ENCODE results near the gene ELOVL6.
"Not testable (repeated sequence)": the region's sequence is repeated elsewhere in the genome, so short reads cannot be mapped to it uniquely, and the experiment has no call there.

ELOVL6 gene

GRCh38 chr4:110119880-110120279 is 78.5 kb downstream of the ELOVL6 start:
- no peak for DNase-seq

- no peak for DNase-seq
Observed at GRCh38 chr4:110119337-110119736, 79.1 kb downstream of the ELOVL6 start.

- no peak for DNase-seq
Observed at GRCh38 chr4:110112056-110112455, 86.4 kb downstream of the ELOVL6 start.

GRCh38 chr4:110109455-110109854 is 89.0 kb downstream of the ELOVL6 start:
- no peak for DNase-seq

DNA sequence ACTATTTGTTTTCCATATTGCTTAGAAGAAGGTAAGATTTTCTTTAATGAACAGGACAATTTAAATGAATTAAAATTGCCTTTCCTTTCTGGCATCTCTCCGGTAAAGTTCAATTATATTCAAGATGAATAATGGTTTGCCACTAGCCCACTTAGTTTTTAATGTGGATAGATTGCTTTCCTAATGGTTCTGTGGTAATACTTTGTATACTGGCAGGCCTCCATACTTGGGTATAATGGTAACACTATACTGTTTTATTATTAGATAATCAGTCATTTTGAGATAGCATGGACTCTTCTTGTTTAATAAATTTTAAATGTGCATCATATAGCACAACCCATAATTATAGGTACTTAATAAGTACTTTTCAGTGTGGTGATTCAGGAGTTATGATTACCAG is 89.5 kb downstream of the ELOVL6 start:
- no peak for DNase-seq

GRCh38 chr4:110108422-110108821 is 90.0 kb downstream of the ELOVL6 start:
- DNase-seq, result no peak

DNA sequence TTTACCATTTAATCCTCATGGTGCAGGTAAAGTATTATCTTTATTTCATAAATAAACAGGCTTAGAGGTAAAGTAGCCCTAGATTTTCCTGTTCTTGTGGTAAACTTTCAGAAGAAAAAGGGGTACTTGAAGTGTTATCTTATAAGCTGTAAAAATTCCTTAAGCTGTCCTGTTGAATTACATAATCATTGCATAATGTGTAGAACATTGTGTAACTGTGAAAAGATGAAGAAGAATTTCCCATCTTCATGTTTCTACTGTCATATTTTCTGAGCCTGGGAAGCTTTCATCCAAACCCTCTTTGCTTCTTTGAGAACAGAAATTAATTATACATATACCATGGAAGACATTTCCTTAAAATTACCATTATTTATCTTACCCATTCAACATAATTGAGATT is 90.5 kb downstream of the ELOVL6 start:
- DNase-seq, result no peak

GRCh38 chr4:110106931-110107296 is 91.5 kb downstream of the ELOVL6 start:
- no peak for DNase-seq

DNA sequence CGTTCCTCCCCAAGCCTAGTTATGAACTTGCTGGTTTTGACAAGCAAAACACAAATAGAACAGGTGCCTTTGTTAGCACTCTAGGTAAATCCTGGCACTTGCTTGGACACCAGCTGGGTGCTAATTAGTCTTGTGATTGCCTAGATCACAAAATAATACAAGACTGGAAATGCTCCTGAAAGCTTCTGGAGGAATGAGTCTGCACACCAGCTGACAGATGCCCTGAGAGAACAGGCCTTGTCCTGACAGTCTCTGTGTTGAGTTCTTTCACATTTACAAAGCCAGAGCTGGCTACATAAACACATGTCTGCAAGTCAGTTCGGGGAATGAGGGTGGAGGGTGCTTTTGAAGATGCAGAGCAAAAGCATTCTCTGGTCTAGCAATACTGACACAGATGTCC is 93.8 kb downstream of the ELOVL6 start:
- peak in 1 of 2 donors; percentile 34 for DNase-seq

DNA sequence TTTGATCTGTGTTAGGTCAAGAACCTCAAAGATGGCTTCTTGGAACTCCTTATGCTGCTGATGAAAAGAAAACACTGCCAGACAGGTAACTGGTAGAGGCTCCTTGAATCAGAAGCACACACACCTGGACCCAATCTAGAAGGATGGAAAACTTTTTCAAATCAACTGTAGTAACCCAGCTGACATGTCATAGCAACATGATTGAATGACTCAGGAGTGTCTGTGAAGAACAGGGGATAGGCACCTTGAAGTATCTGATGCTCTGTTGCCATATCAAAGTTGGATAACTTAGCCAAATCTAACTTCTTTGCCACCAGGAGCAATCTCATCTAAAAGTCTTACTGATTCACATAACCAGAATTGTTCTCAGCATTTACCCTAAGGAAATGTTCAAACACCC is 98.8 kb downstream of the ELOVL6 start:
- DNase-seq, result no peak

DNA sequence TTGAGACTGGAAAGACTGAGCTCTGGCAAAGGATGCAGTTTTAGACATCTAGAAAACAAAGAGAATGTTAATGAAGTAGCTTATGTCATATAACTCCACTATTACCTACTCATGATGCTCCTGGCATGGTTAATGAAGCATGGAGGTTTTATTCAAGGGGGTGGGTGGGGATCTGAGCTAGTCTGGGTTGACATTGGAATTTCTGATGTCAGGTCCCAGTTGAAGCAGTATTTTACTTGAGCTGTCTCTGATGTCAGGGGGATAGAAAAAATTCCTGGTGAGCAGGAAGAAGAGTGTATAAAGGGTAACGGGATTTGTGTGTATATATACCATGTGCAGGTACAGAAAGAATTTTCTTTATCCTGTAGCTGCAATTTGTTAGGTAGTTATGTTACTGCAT is 102.0 kb downstream of the ELOVL6 start:
- no peak for DNase-seq

DNA sequence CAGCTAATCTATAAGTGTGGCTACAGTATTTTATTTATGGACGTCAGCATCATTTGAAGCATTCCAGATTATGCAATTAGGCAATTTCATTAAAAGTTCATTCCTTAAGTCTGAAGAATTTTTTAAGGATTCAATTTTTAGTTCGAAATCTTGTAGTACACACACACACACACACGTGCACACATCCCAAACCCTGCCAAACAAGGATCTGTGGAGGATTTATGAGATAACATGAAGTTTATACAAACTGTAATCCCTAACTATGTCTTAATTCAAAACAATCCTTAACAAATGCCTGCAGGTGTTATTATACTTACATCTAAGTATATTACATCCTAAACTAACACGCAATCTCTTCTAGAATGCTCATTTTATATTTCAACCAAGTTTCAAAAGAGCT is 105.8 kb downstream of the ELOVL6 start:
- no peak for DNase-seq

GRCh38 chr4:110091434-110092140 is 106.8 kb downstream of the ELOVL6 start:
- DNase-seq, result no peak

- DNase-seq, result no peak
Observed at GRCh38 chr4:110088670-110089069, 109.7 kb downstream of the ELOVL6 start.

- peak in 1 of 2 donors; percentile 74 for DNase-seq
Observed at GRCh38 chr4:110087070-110087708, 111.2 kb downstream of the ELOVL6 start.

GRCh38 chr4:110085131-110085530 is 113.3 kb downstream of the ELOVL6 start:
- DNase-seq, result no peak

- no peak for DNase-seq
Observed at GRCh38 chr4:110084154-110084553, 114.3 kb downstream of the ELOVL6 start.

GRCh38 chr4:110078148-110078547 is 120.3 kb downstream of the ELOVL6 start:
- DNase-seq, result not testable (repeated sequence)

GRCh38 chr4:110076828-110077227 is 121.6 kb downstream of the ELOVL6 start:
- DNase-seq, result not testable (repeated sequence)

GRCh38 chr4:110075891-110076290 is 122.5 kb downstream of the ELOVL6 start:
- no peak for DNase-seq

- DNase-seq, result no peak
Observed at GRCh38 chr4:110075083-110075738, 123.2 kb downstream of the ELOVL6 start.

DNA sequence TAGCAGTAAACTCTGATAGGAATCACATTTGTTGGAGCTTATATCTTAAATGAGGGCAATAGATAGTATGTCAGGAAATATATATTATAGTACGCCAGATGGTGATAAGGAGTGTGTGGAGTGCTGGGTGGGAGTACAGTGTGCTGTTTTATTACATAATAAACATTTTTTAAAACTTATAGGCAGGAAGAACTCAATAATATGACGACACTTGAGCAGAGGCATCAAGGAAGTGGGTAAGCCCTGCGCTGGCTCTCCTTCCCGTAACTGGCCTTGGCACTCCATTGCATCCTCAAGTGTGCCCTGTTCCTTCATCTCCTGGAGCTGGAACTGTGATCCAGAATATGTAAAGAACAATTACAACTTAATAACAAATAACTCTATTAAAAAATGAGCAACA is 123.8 kb downstream of the ELOVL6 start:
- no peak for DNase-seq

DNA sequence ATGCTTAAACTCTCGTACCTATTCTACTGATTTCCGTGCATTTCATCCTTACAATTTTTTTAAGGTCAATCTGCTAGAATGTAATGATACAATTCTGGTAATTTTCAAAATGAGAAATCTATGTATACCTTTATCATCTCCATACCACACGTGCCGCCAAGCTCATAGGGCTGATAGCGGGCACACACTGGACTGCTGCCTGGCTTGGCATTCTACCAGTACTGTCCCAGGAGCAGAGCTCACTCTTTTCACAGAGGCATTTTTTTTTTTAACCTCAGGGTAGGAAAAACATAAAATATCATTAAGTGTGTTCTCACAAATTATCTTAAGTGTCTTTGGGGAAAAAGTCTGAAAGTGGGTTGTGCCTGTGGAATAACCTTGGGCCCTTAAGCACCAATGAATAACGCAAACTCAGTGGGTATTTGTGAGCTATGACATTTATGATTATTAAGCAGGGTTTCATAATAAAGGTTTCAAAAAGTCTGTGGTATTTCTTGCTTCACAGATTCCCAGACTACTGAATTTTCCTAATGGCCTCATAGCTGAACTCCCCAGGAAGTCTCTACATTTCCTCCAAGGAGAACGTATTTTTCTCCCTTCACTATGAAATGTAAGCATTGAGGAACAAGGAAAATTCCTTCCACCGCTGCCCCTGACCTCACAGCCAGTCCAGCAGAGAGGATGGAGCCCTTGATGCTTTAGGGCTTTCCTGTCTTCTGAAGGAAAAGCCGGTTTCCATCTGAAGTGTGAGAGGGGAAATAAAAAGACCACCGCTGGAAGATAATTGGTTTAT is 125.2 kb downstream of the ELOVL6 start:
- no peak for DNase-seq
